Osteocyte (in vitro differentiated cells): ENCODE measurements around the gene GID4. TPM values are rescaled to one million over a fixed set of nuclear protein-coding genes. Genes with fewer than 3 reads are reported as not detected.

Source experiments
- DNase-seq: peaks from one replicate; pipeline ENCODE4 v3.0.0; 2021; ENCODE audit warnings: mixed read lengths; ENCODE audit not compliant: unreplicated experiment; ENCODE audit errors: extremely low spot score
- H3K27ac Mint-ChIP-seq: one replicate; pipeline ENCODE4 v1.8.0; 2021; ENCODE audit warnings: mild to moderate bottlenecking, mixed read lengths; ENCODE audit not compliant: unreplicated experiment
- H3K27me3 Mint-ChIP-seq: one replicate; pipeline ENCODE4 v1.8.0; 2021; ENCODE audit warnings: mixed read lengths; ENCODE audit not compliant: unreplicated experiment
- H3K36me3 Mint-ChIP-seq: one replicate; pipeline ENCODE4 v1.8.0; 2021; ENCODE audit warnings: mixed read lengths; ENCODE audit not compliant: unreplicated experiment
- H3K4me1 Mint-ChIP-seq: one replicate; pipeline ENCODE4 v1.8.0; 2021; ENCODE audit warnings: mixed read lengths; ENCODE audit not compliant: unreplicated experiment
- H3K4me3 Mint-ChIP-seq: one replicate; pipeline ENCODE4 v1.8.0; 2021; ENCODE audit warnings: mild to moderate bottlenecking, moderate library complexity, mixed read lengths; ENCODE audit not compliant: unreplicated experiment
- H3K9me3 Mint-ChIP-seq: one replicate; pipeline ENCODE4 v1.8.0; 2021; ENCODE audit warnings: mixed read lengths; ENCODE audit not compliant: unreplicated experiment
- CTCF ChIP-seq: fragments of 200-600 bp; sonication (generic); IDR thresholded peaks from 2 replicates; pipeline ENCODE4 v1.5.0; 2021; ENCODE audit warnings: antibody characterized with exemption, mild to moderate bottlenecking, moderate library complexity
- total RNA-seq: library from RNA; stranded (reverse); gene quantifications from 2 replicates; pipeline ENCODE4 v1.2.1, GENCODE V29; 2021

GID4 gene
- total RNA-seq, 1 donor from 2014 or later: 9.2 TPM

DNA sequence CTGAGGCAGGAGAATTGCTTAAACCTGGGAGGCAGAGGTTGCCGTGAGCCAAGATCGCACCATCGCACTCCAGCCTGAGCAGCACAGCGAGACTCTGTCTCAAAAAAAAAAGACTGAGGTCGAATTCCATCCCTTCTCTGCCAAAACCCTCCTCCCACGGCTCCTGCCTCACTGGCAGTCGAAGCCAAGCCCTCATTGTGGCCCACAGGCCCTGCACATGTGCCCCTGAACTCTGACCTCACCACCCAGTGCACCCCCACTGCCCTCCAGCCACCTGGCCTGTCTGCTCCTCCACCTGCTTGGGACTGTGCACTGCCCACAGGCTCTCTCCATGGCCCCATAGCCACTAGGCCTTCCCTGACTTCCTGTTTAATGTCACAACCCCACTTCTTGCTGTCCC lies 76.3 kb downstream of the GID4 start:
- Mint-ChIP-seq H3K27ac (no peak overlapping the region), H3K9me3 (peaks cover 4% of the 10 kb centered on the region), H3K36me3 (no peaks in the 10 kb centered on the region), H3K4me1 (no peaks in the 10 kb centered on the region), H3K27me3 (no peaks in the 10 kb centered on the region), H3K4me3 (no peak overlapping the region)
- no peak for TF ChIP-seq CTCF
- DNase-seq: no peak

GRCh38 chr17:18116078-18116477 lies 76.9 kb downstream of the GID4 start:
- Mint-ChIP-seq H3K4me1 (no peaks in the 10 kb centered on the region), H3K4me3 (no peak overlapping the region), H3K9me3 (peaks cover 4% of the 10 kb centered on the region), H3K27me3 (no peaks in the 10 kb centered on the region), H3K36me3 (no peaks in the 10 kb centered on the region), H3K27ac (no peak overlapping the region)
- no peak for TF ChIP-seq CTCF
- DNase-seq: no peak

- no peaks in the 10 kb centered on the region for H3K27me3 Mint-ChIP-seq
- H3K9me3 Mint-ChIP-seq: peaks cover 4% of the 10 kb centered on the region
- H3K4me3 Mint-ChIP-seq: no peak overlapping the region
- H3K27ac Mint-ChIP-seq: no peak overlapping the region
- H3K4me1 Mint-ChIP-seq: no peaks in the 10 kb centered on the region
- no peak for TF ChIP-seq CTCF
- H3K36me3 Mint-ChIP-seq: no peaks in the 10 kb centered on the region
- no peak for DNase-seq
Measured at GRCh38 chr17:18117533-18117932, 78.3 kb downstream of the GID4 start.

Other genes starting within 250 kb of the GID4 start
- gene SREBF1, start 202.4 kb upstream of the GID4 start, total RNA-seq: 78.0 and 86.9 TPM in 2 replicates
- gene TOM1L2, start 67.0 kb upstream of the GID4 start, total RNA-seq: 69.7 and 69.8 TPM in 2 replicates
- 2.1 and 2.9 TPM in 2 replicates for gene DRC3, start 66.5 kb upstream of the GID4 start, total RNA-seq
- 21.8 and 26.6 TPM in 2 replicates for gene ATPAF2, start 240 bp upstream of the GID4 start, total RNA-seq
- 40.8 and 41.2 TPM in 2 replicates for gene DRG2, start 48.5 kb downstream of the GID4 start, total RNA-seq
- 0.21 and 0.37 TPM in 2 replicates for gene MYO15A, start 69.3 kb downstream of the GID4 start, total RNA-seq
- 89.4 and 95.9 TPM in 2 replicates for gene ALKBH5, start 144.4 kb downstream of the GID4 start, total RNA-seq
- 43.7 and 45.0 TPM in 2 replicates for gene LLGL1, start 186.2 kb downstream of the GID4 start, total RNA-seq
- 212 and 214 TPM in 2 replicates for gene FLII, start 219.3 kb downstream of the GID4 start, total RNA-seq
- gene MIEF2, start 221.3 kb downstream of the GID4 start, total RNA-seq: 10.8 and 15.3 TPM in 2 replicates